RWPE2 (cell line): ENCODE data around the gene TRIO.

ENCODE experiments used
- ATAC-seq: fragments of 200-7000 bp; cut with Tn5 transposase; 3 replicates; pipeline ENCODE4 v1.9.1; 2021; ENCODE audit warnings: low read depth
- DNase-seq: peaks from one replicate; pipeline ENCODE4 v3.0.0-alpha.2; 2020; ENCODE audit warnings: low spot score
- H3K27ac ChIP-seq: fragments of 450-650 bp; 2 replicates; pipeline ENCODE4 v1.5.1; 2017; ENCODE audit warnings: mild to moderate bottlenecking; ENCODE audit not compliant: poor library complexity, severe bottlenecking
- H3K27me3 ChIP-seq: fragments of 250-450 bp; sonication (Bioruptor Pico); 2 replicates; pipeline ENCODE4 v1.5.1; 2021; ENCODE audit warnings: mild to moderate bottlenecking, moderate library complexity; ENCODE audit not compliant: insufficient read depth, poor library complexity, severe bottlenecking
- H3K36me3 ChIP-seq: fragments of 250-450 bp; sonication (Bioruptor Pico); 2 replicates; pipeline ENCODE4 v1.5.1; 2020; ENCODE audit warnings: low read depth, mild to moderate bottlenecking, moderate library complexity
- H3K4me1 ChIP-seq: fragments of 250-450 bp; sonication (Bioruptor Pico); 2 replicates; pipeline ENCODE4 v1.5.1; 2021; ENCODE audit warnings: mild to moderate bottlenecking, moderate library complexity; ENCODE audit not compliant: insufficient read depth, poor library complexity, severe bottlenecking
- H3K4me3 ChIP-seq: fragments of 250-450 bp; sonication (Bioruptor Pico); 2 replicates; pipeline ENCODE4 v1.5.1; 2021; ENCODE audit warnings: mild to moderate bottlenecking, moderate library complexity; ENCODE audit not compliant: severe bottlenecking
- H3K9me3 ChIP-seq: fragments of 250-450 bp; sonication (Bioruptor Pico); 2 replicates; pipeline ENCODE4 v1.5.1; 2021; ENCODE audit warnings: mild to moderate bottlenecking, moderate library complexity; ENCODE audit not compliant: severe bottlenecking
- TF ChIP-seq, protein P1 (sequence below): fragments of 450-650 bp; IDR thresholded peaks from one replicate; pipeline ENCODE4 v1.5.1; 2017; ENCODE audit warnings: mild to moderate bottlenecking, moderate library complexity; ENCODE audit not compliant: poor library complexity, severe bottlenecking

TRIO gene

DNA sequence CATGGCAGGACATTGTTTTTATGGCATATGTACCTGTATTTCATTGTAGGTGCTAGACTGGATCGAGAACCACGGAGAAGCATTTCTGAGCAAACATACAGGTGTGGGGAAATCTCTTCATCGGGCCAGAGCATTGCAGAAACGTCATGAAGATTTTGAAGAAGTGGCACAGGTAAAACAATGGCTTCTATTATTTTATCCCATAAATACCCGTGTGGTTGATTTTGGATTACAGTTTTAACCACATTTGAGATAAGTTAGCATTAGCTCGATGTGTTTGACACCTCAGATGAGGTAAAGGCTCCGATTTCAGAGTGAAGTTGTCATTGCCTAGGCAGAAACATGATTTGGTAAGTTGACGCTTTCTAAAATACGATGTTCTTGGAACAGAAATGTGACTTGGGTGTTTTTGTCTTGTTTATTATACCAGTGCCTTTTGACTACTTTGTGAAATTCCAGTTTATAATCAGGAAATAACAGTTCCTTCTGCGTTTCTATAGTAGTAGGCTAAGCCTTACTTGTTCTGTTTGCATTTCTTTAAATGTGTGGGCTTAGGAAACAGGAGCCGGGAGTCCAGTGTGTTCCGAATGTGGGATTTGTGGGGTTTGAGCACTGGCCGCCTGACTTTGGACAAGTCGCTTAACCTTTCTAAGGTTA is 187.7 kb downstream of the TRIO start:
- H3K27ac ChIP-seq, result no peak overlapping the region
- no peak overlapping the region for H3K4me3 ChIP-seq
- ATAC-seq (no peak), DNase-seq (no peak)
- TF ChIP-seq, protein P1, sequence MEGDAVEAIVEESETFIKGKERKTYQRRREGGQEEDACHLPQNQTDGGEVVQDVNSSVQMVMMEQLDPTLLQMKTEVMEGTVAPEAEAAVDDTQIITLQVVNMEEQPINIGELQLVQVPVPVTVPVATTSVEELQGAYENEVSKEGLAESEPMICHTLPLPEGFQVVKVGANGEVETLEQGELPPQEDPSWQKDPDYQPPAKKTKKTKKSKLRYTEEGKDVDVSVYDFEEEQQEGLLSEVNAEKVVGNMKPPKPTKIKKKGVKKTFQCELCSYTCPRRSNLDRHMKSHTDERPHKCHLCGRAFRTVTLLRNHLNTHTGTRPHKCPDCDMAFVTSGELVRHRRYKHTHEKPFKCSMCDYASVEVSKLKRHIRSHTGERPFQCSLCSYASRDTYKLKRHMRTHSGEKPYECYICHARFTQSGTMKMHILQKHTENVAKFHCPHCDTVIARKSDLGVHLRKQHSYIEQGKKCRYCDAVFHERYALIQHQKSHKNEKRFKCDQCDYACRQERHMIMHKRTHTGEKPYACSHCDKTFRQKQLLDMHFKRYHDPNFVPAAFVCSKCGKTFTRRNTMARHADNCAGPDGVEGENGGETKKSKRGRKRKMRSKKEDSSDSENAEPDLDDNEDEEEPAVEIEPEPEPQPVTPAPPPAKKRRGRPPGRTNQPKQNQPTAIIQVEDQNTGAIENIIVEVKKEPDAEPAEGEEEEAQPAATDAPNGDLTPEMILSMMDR, result no peak
- H3K9me3 ChIP-seq, result no peaks in the 10 kb centered on the region
- H3K27me3 ChIP-seq, result no peaks in the 10 kb centered on the region
- peaks cover 90% of the 10 kb centered on the region for H3K36me3 ChIP-seq
- H3K4me1 ChIP-seq, result no peaks in the 10 kb centered on the region

DNA sequence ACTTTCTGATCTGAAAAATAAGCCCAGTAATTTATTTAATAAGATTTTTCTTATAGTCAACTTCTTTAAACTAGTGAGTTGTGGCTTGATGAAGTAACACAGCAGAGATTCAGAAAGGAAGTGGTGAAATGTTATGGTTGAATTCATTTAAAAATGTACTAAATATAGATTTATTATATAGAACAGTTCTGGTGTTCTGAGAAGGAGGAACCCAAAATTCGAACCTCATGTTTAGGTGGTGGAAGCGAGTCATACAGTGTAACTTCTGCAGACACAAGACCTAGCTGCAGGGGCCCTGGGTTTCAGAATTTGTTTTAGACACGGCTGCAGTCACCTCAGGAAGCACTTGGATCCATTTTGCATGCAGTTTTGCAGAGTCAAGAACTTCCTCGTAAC is 188.2 kb downstream of the TRIO start:
- H3K4me1 ChIP-seq, result no peaks in the 10 kb centered on the region
- peaks cover 94% of the 10 kb centered on the region for H3K36me3 ChIP-seq
- H3K27ac ChIP-seq, result no peak overlapping the region
- no peaks in the 10 kb centered on the region for H3K9me3 ChIP-seq
- TF ChIP-seq, protein P1, result no peak
- ATAC-seq, result no peak
- no peak overlapping the region for H3K4me3 ChIP-seq
- no peak for DNase-seq
- no peaks in the 10 kb centered on the region for H3K27me3 ChIP-seq

DNA sequence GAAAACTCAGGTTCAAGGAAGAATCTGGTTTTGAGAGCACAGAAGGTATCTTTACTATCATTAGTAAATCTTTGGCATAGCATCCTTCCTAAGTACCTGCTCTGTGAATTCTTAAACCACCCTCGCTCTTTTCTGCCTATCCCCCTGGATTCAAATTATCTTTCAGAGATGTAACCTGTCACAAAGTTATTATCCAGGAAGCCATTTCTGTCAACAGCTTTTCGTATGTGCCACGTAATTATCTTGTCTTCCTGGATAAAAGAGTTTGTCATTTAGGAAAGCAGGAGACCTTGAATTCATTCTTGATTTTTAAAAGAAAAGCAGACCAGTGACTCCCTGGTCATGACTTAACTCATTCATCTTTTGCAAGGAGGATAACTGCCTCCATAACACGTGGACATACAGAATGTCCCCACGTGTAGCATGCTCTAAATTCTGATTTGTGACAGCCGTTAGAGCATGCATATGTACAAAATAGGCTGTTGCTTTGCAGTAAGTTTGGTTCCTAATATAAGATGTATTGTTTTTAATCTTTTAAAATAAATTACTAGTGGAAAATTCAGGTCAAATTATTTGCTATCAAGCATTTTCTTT is 189.0 kb downstream of the TRIO start:
- TF ChIP-seq, protein P1, result no peak
- Histone ChIP-seq H3K36me3 (peaks cover 94% of the 10 kb centered on the region), H3K4me1 (no peaks in the 10 kb centered on the region), H3K4me3 (no peak overlapping the region), H3K9me3 (no peaks in the 10 kb centered on the region), H3K27ac (no peak overlapping the region), H3K27me3 (no peaks in the 10 kb centered on the region)
- DNase-seq (no peak), ATAC-seq (no peak)

DNA sequence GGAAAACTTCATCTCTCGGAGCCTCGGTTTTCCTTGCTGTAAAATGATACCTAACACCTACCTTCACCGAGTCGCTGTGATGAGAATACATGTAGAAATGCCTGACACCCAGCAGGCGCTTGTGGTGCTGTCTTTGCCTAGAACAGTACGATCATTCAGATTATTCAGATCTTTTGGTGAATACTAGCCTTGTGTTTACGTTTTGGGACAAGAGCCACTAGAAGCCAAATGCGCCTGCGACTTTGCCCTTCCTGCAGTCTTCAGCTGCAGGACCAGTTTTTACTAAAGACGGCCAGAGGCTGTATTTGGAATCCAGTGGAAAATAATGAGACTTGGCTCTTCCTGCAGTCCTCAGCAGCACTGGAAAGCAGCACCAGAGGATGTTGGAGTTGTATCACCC is 189.6 kb downstream of the TRIO start:
- no peaks in the 10 kb centered on the region for H3K4me1 ChIP-seq
- H3K36me3 ChIP-seq, result peaks cover 94% of the 10 kb centered on the region
- no peak overlapping the region for H3K27ac ChIP-seq
- H3K27me3 ChIP-seq, result no peaks in the 10 kb centered on the region
- H3K4me3 ChIP-seq, result no peak overlapping the region
- ATAC-seq (no peak), DNase-seq (no peak)
- TF ChIP-seq, protein P1, result no peak
- no peaks in the 10 kb centered on the region for H3K9me3 ChIP-seq

DNA sequence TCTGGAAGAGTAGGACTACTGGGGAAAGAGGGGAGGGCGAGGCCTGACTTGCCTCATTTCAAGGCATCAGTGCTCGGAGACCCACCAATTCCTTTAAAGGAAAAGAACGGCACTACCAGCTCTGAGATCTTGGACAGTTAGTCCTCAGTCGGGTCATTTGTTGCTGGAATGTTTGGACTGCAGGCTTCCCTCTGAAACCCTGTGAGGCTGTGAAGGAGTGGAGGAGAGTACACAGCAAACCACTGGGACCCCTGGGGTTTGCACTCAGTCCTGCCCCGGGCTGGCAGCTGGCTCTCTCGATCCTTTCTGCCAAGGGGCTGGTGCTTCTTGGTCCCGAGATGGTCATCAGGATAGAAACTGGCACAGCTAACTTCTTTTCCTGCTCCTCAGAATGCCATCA is 194.5 kb downstream of the TRIO start:
- peaks cover 93% of the 10 kb centered on the region for H3K36me3 ChIP-seq
- no peak for ATAC-seq
- no peak for DNase-seq
- no peaks in the 10 kb centered on the region for H3K9me3 ChIP-seq
- no peak overlapping the region for H3K27ac ChIP-seq
- TF ChIP-seq, protein P1, result no peak
- H3K27me3 ChIP-seq, result no peaks in the 10 kb centered on the region
- no peaks in the 10 kb centered on the region for H3K4me1 ChIP-seq
- no peak overlapping the region for H3K4me3 ChIP-seq
